ENCODE measurements around the gene EEFSEC.

Gene EEFSEC

GRCh38 chr3:128242818-128243601 lies 89.7 kb downstream of the EEFSEC start:
- peak; percentile 79 for DNase-seq (ENCODE audit: low spot score)

DNA sequence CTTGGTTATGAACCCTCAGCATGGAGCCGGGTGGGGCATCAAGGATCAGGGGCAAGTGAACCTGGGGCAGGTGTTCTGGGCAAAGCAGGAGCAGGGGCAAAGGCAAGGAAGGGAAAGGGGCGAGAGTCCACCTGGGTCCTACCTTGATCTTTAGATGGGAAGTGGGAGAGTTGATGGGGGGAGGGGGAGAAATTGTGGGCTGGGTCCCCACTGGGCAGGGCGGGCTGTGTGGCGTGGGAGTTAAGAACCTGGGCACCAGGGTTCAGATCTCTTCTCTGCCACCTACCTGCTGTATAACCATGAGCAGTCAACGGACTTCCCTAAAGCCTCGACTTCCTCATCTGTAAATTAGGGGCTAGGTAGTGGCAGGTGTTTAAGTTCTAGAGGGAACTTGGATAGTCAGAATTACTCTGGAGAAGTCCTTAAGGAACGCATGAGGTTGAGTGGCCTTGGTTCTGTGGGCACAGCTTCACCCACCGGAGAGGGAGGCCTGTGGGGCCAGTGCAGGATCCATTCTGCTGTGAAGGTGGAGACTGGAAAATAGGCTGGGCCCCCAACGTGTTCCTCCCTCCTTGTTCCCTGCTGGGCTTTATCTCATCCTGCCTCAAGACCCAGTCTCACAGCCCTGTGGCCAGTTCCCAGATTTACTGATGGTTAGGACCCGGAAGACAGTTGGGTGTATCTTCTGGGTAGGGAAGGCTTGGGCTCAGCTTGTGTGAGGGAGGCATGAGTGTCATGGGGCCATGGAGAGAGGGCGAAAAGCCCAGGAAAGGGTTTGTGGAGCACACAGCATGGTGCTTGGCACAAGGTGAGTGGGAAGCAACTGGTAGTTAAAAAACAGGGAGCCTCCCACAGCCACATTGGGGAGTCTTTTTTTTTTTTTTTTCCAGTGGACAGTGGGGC lies 90.6 kb downstream of the EEFSEC start:
- DNase-seq (ENCODE audit: low spot score), result no peak

GRCh38 chr3:128245460-128245859 lies 92.2 kb downstream of the EEFSEC start:
- no peak for DNase-seq (ENCODE audit: low spot score)

- no peak for DNase-seq (ENCODE audit: low spot score)
Observed at GRCh38 chr3:128247666-128248409, 94.6 kb downstream of the EEFSEC start.

- no peak for DNase-seq (ENCODE audit: low spot score)
Observed at GRCh38 chr3:128252083-128252482, 98.8 kb downstream of the EEFSEC start.

- no peak for DNase-seq (ENCODE audit: low spot score)
Observed at GRCh38 chr3:128253150-128253549, 99.9 kb downstream of the EEFSEC start.

- DNase-seq (ENCODE audit: low spot score), result no peak
Observed at GRCh38 chr3:128254066-128254590, 100.8 kb downstream of the EEFSEC start.

- no peak for DNase-seq (ENCODE audit: low spot score)
Observed at GRCh38 chr3:128254967-128255366, 101.7 kb downstream of the EEFSEC start.

- DNase-seq (ENCODE audit: low spot score), result no peak
Observed at GRCh38 chr3:128256131-128256530, 102.8 kb downstream of the EEFSEC start.

GRCh38 chr3:128257632-128258031 lies 104.4 kb downstream of the EEFSEC start:
- no peak for DNase-seq (ENCODE audit: low spot score)

GRCh38 chr3:128260275-128260674 lies 107.0 kb downstream of the EEFSEC start:
- DNase-seq (ENCODE audit: low spot score), result no peak

GRCh38 chr3:128262457-128262856 lies 109.2 kb downstream of the EEFSEC start:
- no peak for DNase-seq (ENCODE audit: low spot score)

DNA sequence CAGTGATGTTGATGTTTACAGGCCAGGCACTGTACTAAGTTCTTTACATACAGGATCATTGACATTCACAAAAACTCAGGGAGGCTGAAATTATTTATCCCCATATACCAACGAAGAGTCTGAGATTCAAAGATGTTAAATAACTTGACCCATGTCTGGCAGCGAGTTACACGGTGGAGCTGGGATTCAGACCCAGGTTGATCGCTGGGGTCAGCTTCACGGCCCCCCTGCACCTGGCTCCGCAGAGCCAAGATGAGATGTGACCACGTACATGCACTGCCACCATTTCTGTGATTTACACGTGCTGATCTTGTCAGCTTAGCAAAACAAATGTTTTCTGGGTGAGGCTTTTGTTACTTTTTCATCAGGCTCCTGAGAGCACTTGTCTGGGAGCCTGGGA lies 109.8 kb downstream of the EEFSEC start:
- DNase-seq (ENCODE audit: low spot score), result no peak

GRCh38 chr3:128263946-128264345 lies 110.7 kb downstream of the EEFSEC start:
- DNase-seq (ENCODE audit: low spot score), result no peak

- no peak for DNase-seq (ENCODE audit: low spot score)
Observed at GRCh38 chr3:128266453-128266852, 113.2 kb downstream of the EEFSEC start.

GRCh38 chr3:128267541-128267940 lies 114.3 kb downstream of the EEFSEC start:
- no peak for DNase-seq (ENCODE audit: low spot score)

- no peak for DNase-seq (ENCODE audit: low spot score)
Observed at GRCh38 chr3:128269006-128269775, 115.9 kb downstream of the EEFSEC start.

- DNase-seq (ENCODE audit: low spot score), result no peak
Observed at GRCh38 chr3:128269796-128270195, 116.5 kb downstream of the EEFSEC start.

DNA sequence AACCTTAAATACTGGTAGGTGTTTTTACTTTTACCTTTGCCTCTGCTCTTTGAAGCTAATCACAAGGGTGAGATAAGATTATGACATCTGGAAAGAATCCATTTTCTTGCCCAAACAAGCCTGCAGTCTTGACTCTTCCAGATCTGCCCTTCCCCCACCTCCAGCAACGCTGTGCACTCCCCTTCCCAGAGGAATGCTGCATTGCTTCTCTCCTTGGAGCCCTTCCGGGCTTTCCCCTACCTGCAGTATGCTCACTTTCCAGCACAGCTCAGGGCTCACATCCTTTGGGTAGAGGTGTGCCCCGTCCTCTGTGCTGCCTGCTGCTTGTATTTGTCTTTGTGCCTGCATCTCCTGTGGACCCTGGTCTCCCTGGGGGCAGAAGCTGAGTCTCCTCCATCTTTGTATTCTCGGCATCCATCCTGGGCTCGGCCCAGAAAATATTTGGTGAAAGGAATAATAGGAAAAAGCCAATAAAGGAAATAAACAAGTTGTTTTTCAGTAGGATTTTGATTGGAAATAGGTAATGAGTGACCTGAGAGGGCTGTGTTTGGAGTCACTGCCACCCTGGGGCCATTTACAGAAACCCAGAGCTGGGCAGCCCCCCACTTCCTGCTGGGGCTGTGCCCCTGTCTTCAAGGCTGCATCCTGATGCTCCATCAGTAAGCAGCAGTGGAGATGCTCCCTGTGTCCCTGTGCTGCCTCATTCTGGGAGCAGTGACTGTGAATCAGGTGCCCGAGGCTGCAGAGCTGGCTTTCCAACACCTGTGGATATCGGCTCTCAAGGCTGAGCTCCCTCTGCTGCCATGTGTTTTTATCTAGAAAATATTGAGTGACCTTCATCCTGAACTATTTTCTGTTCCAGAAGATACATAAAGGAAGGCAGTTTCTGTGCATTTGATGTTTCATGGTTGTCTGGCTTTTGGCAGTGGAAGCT lies 117.5 kb downstream of the EEFSEC start:
- DNase-seq (ENCODE audit: low spot score), result no peak

All from COLO829 (cell line).